Suprapubic skin (tissue), 4 donors: ENCODE data around the gene ZBTB46.

Experiments
- CTCF ChIP-seq, 2 donors: fragments of 200-600 bp in 1 of 2; fragments of 450-650 bp in 1 of 2; sonication (generic) in 1 of 2; IDR thresholded peaks; one replicate each; pipeline ENCODE4 v1.5.1; 2016 to 2019; ENCODE audit warnings: antibody characterized with exemption in 2 of 2, mild to moderate bottlenecking in 1 of 2, moderate library complexity in 1 of 2
- EP300 ChIP-seq: sonication (generic); formaldehyde crosslinking; IDR thresholded peaks from one replicate; pipeline ENCODE4 v1.6.1; 2017; ENCODE audit warnings: antibody characterized with exemption
- POLR2A ChIP-seq, 2 donors: fragments of 450-650 bp; IDR thresholded peaks; one replicate each; pipeline ENCODE4 v1.6.1; 2017; ENCODE audit warnings: antibody characterized with exemption in 2 of 2, mild to moderate bottlenecking in 2 of 2, moderate library complexity in 2 of 2
- POLR2AphosphoS5 ChIP-seq, 3 donors: sonication (generic); formaldehyde crosslinking; IDR thresholded peaks; one replicate each; pipeline ENCODE4 v1.6.1; 2017; ENCODE audit warnings: antibody characterized with exemption in 3 of 3

DNA sequence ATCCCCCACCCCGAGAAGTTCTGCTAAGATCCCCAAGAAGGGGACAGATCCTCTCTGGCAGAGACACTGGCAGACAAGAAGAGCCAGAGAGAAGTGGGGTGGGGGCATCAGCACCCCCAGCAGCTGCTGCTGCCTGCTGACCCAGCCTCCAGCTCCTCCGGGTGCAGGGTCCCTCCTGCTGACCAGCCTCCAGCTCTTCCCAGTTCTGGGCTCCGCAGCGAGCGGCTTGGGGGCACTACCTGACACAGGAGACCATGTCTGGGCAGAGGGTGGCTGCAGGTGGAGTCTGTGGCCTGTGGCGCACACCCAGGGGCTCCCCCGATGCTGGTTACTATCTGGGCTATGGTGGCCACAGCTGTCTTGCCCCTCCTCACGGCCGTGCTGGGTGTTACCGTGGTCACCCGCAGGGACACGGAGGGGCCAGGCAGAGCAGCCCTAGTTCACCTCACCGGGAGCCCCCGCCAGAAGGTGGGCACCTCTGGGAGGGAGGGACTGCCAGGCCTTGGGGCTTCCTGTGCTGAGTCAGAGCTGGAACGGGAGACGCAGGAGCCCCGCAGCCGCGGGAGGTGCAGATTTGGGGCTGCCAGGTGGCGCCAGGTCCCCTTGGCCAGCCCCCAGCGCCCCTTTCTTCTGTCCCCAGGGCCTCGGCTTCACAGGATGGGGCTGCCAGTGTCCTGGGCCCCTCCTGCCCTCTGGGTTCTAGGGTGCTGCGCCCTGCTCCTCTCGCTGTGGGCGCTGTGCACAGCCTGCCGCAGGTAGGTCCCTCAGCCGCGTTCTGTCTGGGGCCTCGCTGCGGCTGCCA lies 94.0 kb downstream of the ZBTB46 start:
- TF ChIP-seq CTCF (IDR thresholded peaks at IDR 0.05) (no peak), POLR2AphosphoS5 (IDR thresholded peaks at IDR 0.05) (no peak), POLR2A (IDR thresholded peaks at IDR 0.05) (no peak), EP300 (no peak)
